HEK293 (cell line): ENCODE data around the gene LPXN.

ENCODE experiments used
- ZBTB48 ChIP-seq: fragments of 450-650 bp; formaldehyde crosslinking; IDR thresholded peaks from 2 replicates; pipeline ENCODE4 v1.5.1; 2016; ENCODE audit warnings: missing biosample characterization, missing genetic modification characterization
- ZNF274 ChIP-seq, 2 experiments: fragments of 200-500 bp in 1 of 2; fragments of 450-650 bp in 1 of 2; sonication (Bioruptor generic) in 1 of 2; formaldehyde crosslinking in 1 of 2; IDR thresholded peaks; 2 replicates each; pipeline versions ENCODE4 v1.5.1 to v1.6.1; 2014 to 2016; ENCODE audit warnings: borderline replicate concordance in 1 of 2, inconsistent platforms in 1 of 2, low read length in 1 of 2, missing biosample characterization in 1 of 2, missing genetic modification characterization in 1 of 2
- ZNF510 ChIP-seq: fragments of 450-650 bp; formaldehyde crosslinking; IDR thresholded peaks from 2 replicates; pipeline ENCODE4 v1.5.1; 2018; ENCODE audit warnings: mild to moderate bottlenecking, missing genetic modification characterization, missing biosample characterization; ENCODE audit not compliant: insufficient replicate concordance
- ZNF561 ChIP-seq: fragments of 450-650 bp; IDR thresholded peaks from 2 replicates; pipeline ENCODE4 v1.5.1; 2018; ENCODE audit warnings: missing biosample characterization, missing genetic modification characterization, borderline replicate concordance
- TF ChIP-seq, protein P1 (sequence below): fragments of 450-650 bp; formaldehyde crosslinking; IDR thresholded peaks from 2 replicates; pipeline ENCODE4 v1.5.1; 2016; ENCODE audit warnings: missing biosample characterization, missing genetic modification characterization
- TF ChIP-seq, protein P2 (sequence below): fragments of 450-650 bp; formaldehyde crosslinking; IDR thresholded peaks from 2 replicates; pipeline ENCODE4 v1.5.1; 2016; ENCODE audit warnings: missing biosample characterization, missing genetic modification characterization
- TF ChIP-seq, protein P3 (sequence below): fragments of 450-650 bp; formaldehyde crosslinking; IDR thresholded peaks from 2 replicates; pipeline ENCODE4 v1.5.1; 2017; ENCODE audit warnings: missing biosample characterization, missing genetic modification characterization

DNA sequence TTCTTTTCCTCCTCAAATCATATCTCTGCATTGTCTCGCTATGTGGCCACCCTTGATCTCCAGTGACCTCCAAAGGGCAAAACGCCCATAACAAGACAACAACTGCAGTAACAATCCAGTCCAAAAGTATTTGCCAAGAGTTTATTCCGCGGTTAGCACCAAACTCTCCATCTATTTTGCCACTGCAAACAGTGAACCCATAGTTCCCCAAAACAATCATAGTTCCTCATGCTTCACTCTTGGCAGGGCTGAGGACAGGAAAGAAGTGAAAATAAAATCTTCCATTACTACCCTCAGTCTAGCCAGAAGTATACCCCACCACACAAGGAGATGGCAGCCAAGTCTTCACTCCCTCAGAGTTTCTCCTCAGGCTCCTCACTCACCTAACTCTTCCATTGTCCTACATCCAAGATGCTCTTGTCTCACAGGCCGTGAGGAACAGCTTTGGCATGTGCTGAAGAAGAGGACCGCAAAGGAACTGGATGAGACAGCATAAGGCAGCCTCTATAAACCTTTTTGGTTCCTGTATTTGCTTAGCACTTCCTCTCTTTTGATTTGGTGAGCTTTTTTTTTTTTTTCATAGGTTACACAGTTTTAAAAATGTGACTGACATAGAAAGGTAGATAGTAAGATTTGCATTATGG, at the start of gene LPXN:
- TF ChIP-seq ZNF274 (IDR thresholded peaks at IDR 0.05; ENCODE audit: low read length) (no peak), ZNF274 (tag by site-specific recombination; IDR thresholded peaks at IDR 0.05; ENCODE audit: borderline replicate concordance) (no peak), ZBTB48 (tag by site-specific recombination) (no peak), ZNF510 (tag by site-specific recombination) (no peak), ZNF561 (no peak)
- TF ChIP-seq, protein P1, sequence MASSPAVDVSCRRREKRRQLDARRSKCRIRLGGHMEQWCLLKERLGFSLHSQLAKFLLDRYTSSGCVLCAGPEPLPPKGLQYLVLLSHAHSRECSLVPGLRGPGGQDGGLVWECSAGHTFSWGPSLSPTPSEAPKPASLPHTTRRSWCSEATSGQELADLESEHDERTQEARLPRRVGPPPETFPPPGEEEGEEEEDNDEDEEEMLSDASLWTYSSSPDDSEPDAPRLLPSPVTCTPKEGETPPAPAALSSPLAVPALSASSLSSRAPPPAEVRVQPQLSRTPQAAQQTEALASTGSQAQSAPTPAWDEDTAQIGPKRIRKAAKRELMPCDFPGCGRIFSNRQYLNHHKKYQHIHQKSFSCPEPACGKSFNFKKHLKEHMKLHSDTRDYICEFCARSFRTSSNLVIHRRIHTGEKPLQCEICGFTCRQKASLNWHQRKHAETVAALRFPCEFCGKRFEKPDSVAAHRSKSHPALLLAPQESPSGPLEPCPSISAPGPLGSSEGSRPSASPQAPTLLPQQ (tag by site-specific recombination): no peak
- TF ChIP-seq, protein P2, sequence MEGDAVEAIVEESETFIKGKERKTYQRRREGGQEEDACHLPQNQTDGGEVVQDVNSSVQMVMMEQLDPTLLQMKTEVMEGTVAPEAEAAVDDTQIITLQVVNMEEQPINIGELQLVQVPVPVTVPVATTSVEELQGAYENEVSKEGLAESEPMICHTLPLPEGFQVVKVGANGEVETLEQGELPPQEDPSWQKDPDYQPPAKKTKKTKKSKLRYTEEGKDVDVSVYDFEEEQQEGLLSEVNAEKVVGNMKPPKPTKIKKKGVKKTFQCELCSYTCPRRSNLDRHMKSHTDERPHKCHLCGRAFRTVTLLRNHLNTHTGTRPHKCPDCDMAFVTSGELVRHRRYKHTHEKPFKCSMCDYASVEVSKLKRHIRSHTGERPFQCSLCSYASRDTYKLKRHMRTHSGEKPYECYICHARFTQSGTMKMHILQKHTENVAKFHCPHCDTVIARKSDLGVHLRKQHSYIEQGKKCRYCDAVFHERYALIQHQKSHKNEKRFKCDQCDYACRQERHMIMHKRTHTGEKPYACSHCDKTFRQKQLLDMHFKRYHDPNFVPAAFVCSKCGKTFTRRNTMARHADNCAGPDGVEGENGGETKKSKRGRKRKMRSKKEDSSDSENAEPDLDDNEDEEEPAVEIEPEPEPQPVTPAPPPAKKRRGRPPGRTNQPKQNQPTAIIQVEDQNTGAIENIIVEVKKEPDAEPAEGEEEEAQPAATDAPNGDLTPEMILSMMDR (tag by site-specific recombination): no peak
- TF ChIP-seq, protein P3, sequence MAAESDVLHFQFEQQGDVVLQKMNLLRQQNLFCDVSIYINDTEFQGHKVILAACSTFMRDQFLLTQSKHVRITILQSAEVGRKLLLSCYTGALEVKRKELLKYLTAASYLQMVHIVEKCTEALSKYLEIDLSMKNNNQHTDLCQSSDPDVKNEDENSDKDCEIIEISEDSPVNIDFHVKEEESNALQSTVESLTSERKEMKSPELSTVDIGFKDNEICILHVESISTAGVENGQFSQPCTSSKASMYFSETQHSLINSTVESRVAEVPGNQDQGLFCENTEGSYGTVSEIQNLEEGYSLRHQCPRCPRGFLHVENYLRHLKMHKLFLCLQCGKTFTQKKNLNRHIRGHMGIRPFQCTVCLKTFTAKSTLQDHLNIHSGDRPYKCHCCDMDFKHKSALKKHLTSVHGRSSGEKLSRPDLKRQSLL (tag by site-specific recombination): no peak
